Measurements from ENCODE around the gene TSC22D4. TPM values are rescaled to one million over a fixed set of nuclear protein-coding genes. Genes with fewer than 3 reads are reported as not detected.
A peak's percentile ranks its signal among the peaks of the same experiment; 100 is the strongest.
"Not testable (repeated sequence)": the region's sequence is repeated elsewhere in the genome, so short reads cannot be mapped to it uniquely, and the experiment has no call there.

The TSC22D4 gene
- total RNA-seq = 10 to 100 TPM; 45.1 to 65.2 (median 64.8) TPM
- long read RNA-seq, donor 1, transcript TSC22D4-202 (5 exons, 1,469 nt) = minor isoform, 7 of 65 reads
- long read RNA-seq, donor 1, transcript TSC22D4-203 (3 exons, 1,071 nt) = minor isoform, 5 of 65 reads
- long read RNA-seq, donor 1, transcript TSC22D4-201 (5 exons, 2,383 nt) = major isoform, 13 of 65 reads
- long read RNA-seq, donor 1, partial matches to known transcripts = 30 of 65 reads
- long read RNA-seq, donor 1, other reads (novel, unspliced or antisense) = 10 of 65 reads
- long read RNA-seq, donor 2, partial matches to known transcripts = 4 of 8 reads
- long read RNA-seq, donor 2, other reads (novel, unspliced or antisense) = 2 of 8 reads

- TF ChIP-seq CTCF (IDR thresholded peaks at IDR 0.05) = no peak
- H3K4me1 ChIP-seq (ENCODE audit: low read depth) = peaks cover 40% of the 10 kb centered on the region
- ATAC-seq (peak; percentile 92), DNase-seq (peak; percentile 94 to 98 (median 97))
- H3K36me3 ChIP-seq (ENCODE audit: low read depth) = no peaks in the 10 kb centered on the region
- intact Hi-C loops (cut with DNase I, micrococcal nuclease) = loop anchor here (10.0 kb wide), 2 partner anchors 76 to 206 kb away; no protein-coding TSS in a partner anchor
- no peaks in the 10 kb centered on the region for H3K9me3 ChIP-seq
- peak within 1 kb of the TSS; percentile 67 for H3K4me3 ChIP-seq
Observed at GRCh38 chr7:100478958-100479660, at the start of gene TSC22D4. Gene TSC22D4 (minus strand): TSS chr7:100479214. CDS start chr7:100478038, 1,176 bp downstream.

DNA sequence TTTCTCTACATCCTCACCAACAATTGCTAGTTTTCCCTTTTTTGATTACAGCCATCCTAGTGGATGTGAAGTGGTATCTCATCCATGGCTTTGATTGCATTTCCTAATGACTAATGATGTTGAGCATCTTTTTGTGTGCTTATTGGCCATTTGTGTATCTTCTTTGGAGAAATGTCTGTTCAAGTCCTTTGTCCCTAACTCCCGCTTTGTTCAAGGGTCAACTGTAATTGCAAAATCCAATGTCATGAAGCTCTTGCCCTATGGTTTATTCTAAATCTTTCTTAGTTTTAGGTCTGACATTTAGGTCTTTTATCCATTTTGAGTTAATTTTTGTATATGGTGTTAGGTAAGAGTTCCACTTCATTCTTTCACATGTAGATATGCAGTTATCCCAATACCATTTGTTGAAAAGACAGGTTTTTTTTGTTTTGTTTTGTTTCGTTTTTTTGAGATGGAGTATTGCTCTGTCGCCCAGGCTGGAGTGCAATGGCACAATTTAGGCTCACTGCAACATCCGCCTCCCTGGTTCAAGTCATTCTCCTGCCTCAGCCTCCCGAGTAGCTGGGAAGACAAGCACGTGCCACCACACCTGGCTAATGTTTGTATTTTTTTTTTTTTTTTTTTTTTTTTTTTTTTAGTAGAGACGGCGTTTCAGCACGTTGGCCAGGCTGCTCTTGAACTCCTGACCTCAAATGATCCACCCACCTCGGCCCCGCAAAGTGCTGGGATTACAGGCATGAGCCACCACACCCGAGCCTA lies 49.3 kb upstream of the TSC22D4 start:
- ATAC-seq; DNase-seq; intact Hi-C loops (cut with DNase I, micrococcal nuclease); H3K4me1 ChIP-seq (ENCODE audit: low read depth); H3K36me3 ChIP-seq (ENCODE audit: low read depth); H3K4me3 ChIP-seq; H3K9me3 ChIP-seq: not testable (repeated sequence)

GRCh38 chr7:100523192-100523591 lies 44.2 kb upstream of the TSC22D4 start:
- ATAC-seq; intact Hi-C loops (cut with DNase I, micrococcal nuclease); DNase-seq; H3K9me3 ChIP-seq; H3K36me3 ChIP-seq (ENCODE audit: low read depth); H3K4me3 ChIP-seq; H3K4me1 ChIP-seq (ENCODE audit: low read depth): not testable (repeated sequence)

GRCh38 chr7:100521909-100522593 lies 43.0 kb upstream of the TSC22D4 start:
- H3K9me3 ChIP-seq; ATAC-seq; DNase-seq; H3K4me3 ChIP-seq; H3K4me1 ChIP-seq (ENCODE audit: low read depth); intact Hi-C loops (cut with DNase I, micrococcal nuclease); H3K36me3 ChIP-seq (ENCODE audit: low read depth): not testable (repeated sequence)

DNA sequence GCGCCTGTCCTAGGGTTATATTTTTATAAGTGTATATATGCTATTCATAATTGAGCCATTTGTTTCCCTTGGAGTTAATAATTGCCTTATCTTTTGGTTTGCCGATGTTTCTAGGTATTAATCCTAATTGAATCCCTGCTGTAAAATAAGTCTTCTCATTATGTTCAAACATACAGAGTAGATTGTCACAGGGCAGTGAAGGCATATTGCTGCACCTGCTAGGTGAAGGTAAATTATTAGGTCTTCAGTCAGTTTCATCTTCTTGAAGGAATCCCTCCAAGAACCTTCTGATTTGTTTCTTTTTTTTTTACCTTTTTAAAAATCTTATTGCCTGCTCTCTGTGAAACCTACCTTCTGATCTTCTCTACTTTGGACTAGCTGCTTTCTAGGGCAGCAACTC lies 42.1 kb upstream of the TSC22D4 start:
- no peak for TF ChIP-seq CTCF (IDR thresholded peaks at IDR 0.05)
- intact Hi-C loops (cut with DNase I, micrococcal nuclease) = no loop called here
- H3K9me3 ChIP-seq = no peaks in the 10 kb centered on the region
- H3K36me3 ChIP-seq (ENCODE audit: low read depth) = no peaks in the 10 kb centered on the region
- no peak overlapping the region for H3K4me3 ChIP-seq
- no peak for DNase-seq
- H3K4me1 ChIP-seq (ENCODE audit: low read depth) = peaks cover 5% of the 10 kb centered on the region
- ATAC-seq = no peak

GRCh38 chr7:100520138-100520537 lies 41.1 kb upstream of the TSC22D4 start:
- intact Hi-C loops (cut with DNase I, micrococcal nuclease) = no loop called here
- Histone ChIP-seq H3K4me1 (ENCODE audit: low read depth) (peaks cover 5% of the 10 kb centered on the region), H3K9me3 (no peaks in the 10 kb centered on the region), H3K36me3 (ENCODE audit: low read depth) (no peaks in the 10 kb centered on the region), H3K4me3 (no peak overlapping the region)
- DNase-seq (no peak), ATAC-seq (no peak)
- no peak for TF ChIP-seq CTCF (IDR thresholded peaks at IDR 0.05)
